Dendritic cell treated with granulocyte-macrophage colony-stimulating factor and Interleukin-4, amounts not matched to agents 40 ng/mL and 50 ng/mL, for 4 days (primary cell): ENCODE measurements around the gene RAMACL.

Source experiments
- H3K27ac Mint-ChIP-seq: one replicate; pipeline ENCODE4 v1.8.0; 2022; ENCODE audit warnings: mild to moderate bottlenecking, mixed read lengths
- H3K27me3 Mint-ChIP-seq: one replicate; pipeline ENCODE4 v1.8.0; 2022; ENCODE audit warnings: mild to moderate bottlenecking, mixed read lengths
- H3K36me3 Mint-ChIP-seq: one replicate; pipeline ENCODE4 v1.8.0; 2022; ENCODE audit warnings: low read depth, mixed read lengths
- H3K4me1 Mint-ChIP-seq: one replicate; pipeline ENCODE4 v1.8.0; 2022; ENCODE audit warnings: low read depth, mixed read lengths
- H3K4me3 Mint-ChIP-seq: one replicate; pipeline ENCODE4 v1.8.0; 2022; ENCODE audit warnings: mild to moderate bottlenecking, moderate library complexity, mixed read lengths
- H3K9me3 Mint-ChIP-seq: one replicate; pipeline ENCODE4 v1.8.0; 2022; ENCODE audit warnings: mixed read lengths
- intact Hi-C: fragments of 100-400 bp; cut with micrococcal nuclease; formaldehyde crosslinking; loops from one replicate; pipeline ENCODE4 v1.15.0; 2022

RAMACL gene

DNA sequence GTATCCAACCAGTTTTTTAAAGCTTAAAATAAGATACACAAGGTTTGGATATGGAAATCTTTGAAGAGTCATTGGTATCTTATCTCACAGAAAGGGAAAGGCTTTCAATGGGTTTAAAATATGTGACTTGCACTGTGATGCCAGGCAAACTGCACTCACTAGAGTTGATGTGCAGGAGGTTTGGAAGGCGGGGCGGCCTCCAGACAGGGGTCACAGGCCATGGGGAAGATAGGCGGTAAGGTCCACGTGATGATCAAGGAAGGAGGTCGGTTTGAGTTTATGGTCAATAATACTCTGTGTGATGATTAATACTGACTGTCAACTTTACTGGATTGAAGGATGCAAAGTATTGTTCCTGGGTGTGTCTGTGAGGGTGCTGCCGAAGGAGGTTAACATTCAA lies 9.5 kb upstream of the RAMACL start:
- no peaks in the 10 kb centered on the region for H3K36me3 Mint-ChIP-seq
- H3K9me3 Mint-ChIP-seq: no peaks in the 10 kb centered on the region
- H3K4me1 Mint-ChIP-seq: peaks cover 37% of the 10 kb centered on the region
- H3K27me3 Mint-ChIP-seq: peaks cover 7% of the 10 kb centered on the region
- H3K27ac Mint-ChIP-seq: no peak overlapping the region
- no peak overlapping the region for H3K4me3 Mint-ChIP-seq
- intact Hi-C loops: no loop called here

DNA sequence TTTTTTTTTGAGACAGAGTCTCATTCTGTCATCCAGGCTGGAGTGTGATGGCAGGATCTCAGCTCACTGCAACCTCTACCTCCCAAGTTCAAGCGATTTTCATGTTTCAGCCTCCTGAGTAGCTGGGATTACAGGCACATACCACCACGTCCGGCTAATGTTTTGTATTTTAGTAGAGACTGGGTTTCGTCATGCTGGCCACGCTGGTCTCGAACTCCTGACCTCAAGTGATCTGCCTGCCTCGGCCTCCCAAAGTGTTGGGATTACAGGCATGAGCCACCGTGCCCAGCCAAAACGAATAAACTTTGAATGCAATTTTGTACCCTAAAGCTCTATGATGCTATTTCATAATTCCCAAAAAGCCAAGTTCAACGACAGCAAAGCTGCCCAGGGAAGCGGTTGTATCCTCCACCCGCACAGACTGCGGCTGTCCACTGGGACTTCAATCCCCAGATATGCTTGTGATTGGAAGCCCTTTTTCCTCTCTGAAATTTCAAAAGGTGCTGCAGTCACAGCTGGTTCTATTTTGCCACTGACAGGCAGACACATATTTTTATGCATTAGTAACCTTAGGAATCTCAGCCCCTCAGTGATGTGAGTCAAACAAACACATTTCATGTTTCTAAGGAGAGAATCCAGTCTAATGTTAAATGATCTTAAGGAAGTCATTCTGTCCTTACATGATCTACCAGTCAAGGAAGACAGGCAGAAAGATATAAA lies 8.7 kb upstream of the RAMACL start:
- Mint-ChIP-seq H3K27me3 (peaks cover 7% of the 10 kb centered on the region), H3K27ac (no peak overlapping the region), H3K9me3 (no peaks in the 10 kb centered on the region), H3K36me3 (no peaks in the 10 kb centered on the region), H3K4me3 (no peak overlapping the region), H3K4me1 (peaks cover 40% of the 10 kb centered on the region)
- intact Hi-C loops: no loop called here

DNA sequence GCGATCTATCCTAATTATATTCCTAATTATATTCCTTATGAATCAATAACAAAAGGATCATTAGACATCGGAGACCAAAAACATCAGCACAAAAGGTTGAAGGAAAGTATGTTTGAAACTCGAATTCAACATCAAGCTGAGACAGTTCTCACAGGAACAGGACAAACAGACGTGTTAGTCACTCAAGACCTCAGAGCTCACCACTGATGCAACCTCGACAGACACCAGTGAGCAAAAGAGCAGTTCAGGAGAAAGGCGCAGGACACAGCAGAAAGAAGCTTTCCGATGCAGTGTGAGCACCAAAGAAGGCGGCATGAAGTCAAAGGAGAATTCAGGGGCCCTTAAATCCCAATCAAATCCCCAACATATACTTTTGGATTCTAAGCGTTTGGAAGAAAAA lies 6.3 kb upstream of the RAMACL start:
- Mint-ChIP-seq H3K4me3 (no peak overlapping the region), H3K9me3 (no peaks in the 10 kb centered on the region), H3K27ac (no peak overlapping the region)

DNA sequence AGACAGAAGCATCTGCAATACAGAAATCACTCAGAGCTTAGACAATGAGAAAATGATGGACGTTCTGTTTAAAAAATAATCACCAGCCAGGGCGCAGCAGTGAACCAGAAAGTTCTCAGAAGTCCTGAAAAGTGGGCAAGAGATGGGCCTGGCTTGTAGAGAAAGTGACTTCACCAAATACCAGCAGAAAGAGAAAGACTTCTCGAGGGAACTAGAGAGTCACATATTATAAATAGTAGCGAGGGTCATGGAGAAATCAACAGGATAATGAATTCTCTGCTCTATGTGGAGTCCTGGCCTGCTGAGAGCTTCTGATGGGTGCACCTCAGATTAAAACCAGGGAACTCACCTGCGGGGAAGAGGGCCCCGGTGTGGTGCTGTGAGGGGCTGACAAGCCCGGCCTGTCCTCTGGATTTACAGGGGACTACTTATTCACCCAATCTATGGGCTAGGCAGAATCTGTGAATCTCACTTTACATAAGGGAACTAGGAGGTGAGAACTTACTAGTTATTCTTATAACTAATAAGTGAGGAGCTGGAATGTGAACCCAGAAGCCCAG lies 5.6 kb upstream of the RAMACL start:
- no peak overlapping the region for H3K4me3 Mint-ChIP-seq
- no peak overlapping the region for H3K27ac Mint-ChIP-seq
- intact Hi-C loops: no loop called here
- H3K9me3 Mint-ChIP-seq: no peaks in the 10 kb centered on the region
- H3K36me3 Mint-ChIP-seq: no peaks in the 10 kb centered on the region
- peaks cover 4% of the 10 kb centered on the region for H3K27me3 Mint-ChIP-seq
- H3K4me1 Mint-ChIP-seq: peaks cover 38% of the 10 kb centered on the region

More for the DNA sequence above, 6.3 kb upstream of the RAMACL start:
- intact Hi-C loops: no loop called here
- H3K4me1 Mint-ChIP-seq: peaks cover 42% of the 10 kb centered on the region
- H3K27me3 Mint-ChIP-seq: peaks cover 7% of the 10 kb centered on the region
- H3K36me3 Mint-ChIP-seq: no peaks in the 10 kb centered on the region

DNA sequence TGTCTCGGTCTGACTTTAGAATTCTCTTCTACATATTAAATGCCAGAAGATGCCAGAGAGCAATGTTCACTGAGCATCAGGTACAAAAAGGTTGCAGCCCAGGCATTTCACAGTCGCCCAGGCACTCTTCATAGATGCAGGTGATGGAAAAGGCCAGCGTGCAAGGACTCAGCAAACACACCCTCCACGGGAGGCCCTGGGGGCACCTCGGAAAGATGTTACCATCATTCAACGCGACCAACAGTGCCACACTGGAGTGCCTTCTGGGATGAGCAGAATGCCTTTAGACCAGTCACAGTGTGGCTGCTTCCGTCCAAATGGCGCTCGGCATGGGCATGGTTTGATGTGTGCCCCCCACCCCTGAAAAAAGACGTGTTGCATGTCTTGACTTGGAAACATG lies 4.5 kb upstream of the RAMACL start:
- Mint-ChIP-seq H3K4me3 (no peak overlapping the region), H3K27ac (no peak overlapping the region), H3K36me3 (no peaks in the 10 kb centered on the region), H3K4me1 (peaks cover 34% of the 10 kb centered on the region), H3K9me3 (no peaks in the 10 kb centered on the region), H3K27me3 (no peaks in the 10 kb centered on the region)
- intact Hi-C loops: no loop called here

DNA sequence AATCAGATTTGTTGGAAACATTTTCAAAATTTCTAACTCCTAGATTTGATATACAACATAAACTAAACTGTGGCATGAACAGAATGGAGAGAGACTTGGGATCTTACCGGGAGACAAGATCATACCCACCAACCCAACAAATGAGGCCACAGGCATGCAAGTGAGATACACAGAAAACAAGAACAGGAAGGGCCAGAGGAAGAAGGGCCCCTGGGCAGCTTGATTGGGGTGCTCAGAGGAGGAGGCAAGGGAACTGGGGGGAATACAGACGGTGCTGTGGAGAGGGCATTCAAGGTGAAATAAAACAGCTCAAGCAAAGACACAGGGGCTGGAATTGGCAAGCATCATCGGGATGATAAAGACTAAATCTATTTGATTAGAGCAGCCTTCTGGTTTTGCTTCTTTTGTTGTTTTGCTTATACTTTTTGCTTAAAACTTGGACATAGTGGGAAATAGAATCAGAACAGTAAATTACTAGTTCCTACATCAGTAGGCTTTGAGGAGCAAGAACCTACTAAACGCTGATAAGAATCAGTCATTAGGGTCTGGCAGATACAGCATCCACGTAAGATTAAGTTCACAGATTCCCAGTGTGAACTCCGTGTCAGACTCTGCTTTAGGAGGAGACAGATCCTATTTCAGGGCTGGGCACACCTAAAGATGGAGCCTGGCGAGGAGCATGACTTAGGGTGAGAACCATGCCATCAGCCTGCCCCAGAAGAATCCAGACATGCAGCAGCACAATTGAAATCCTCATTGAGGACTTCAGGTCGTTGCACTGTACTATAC lies 3.5 kb upstream of the RAMACL start:
- H3K9me3 Mint-ChIP-seq: no peaks in the 10 kb centered on the region
- intact Hi-C loops: no loop called here
- no peak overlapping the region for H3K27ac Mint-ChIP-seq
- H3K36me3 Mint-ChIP-seq: no peaks in the 10 kb centered on the region
- no peaks in the 10 kb centered on the region for H3K27me3 Mint-ChIP-seq
- H3K4me1 Mint-ChIP-seq: peaks cover 34% of the 10 kb centered on the region
- H3K4me3 Mint-ChIP-seq: no peak overlapping the region

DNA sequence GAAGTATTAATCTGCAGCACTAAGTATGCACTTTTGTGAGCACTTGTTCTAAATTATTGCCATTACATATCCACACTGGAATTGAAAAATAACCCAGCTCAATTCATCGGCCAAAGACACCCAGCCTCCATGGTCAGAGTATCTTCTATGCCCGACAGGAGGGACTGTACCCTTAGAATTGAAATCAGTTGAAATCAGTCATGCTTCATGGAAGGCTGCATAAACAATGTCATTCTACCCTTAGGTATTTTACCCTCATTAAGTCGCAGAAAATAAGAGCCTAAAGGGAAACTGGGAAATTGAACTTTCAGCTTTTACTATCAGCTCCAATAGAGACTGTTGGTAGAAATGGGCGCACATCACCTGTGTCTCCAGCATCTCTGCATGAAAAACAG lies 2.9 kb upstream of the RAMACL start:
- no peak overlapping the region for H3K4me3 Mint-ChIP-seq
- no peaks in the 10 kb centered on the region for H3K36me3 Mint-ChIP-seq
- peaks cover 35% of the 10 kb centered on the region for H3K4me1 Mint-ChIP-seq
- H3K27ac Mint-ChIP-seq: peak overlapping the region; percentile 28
- no peaks in the 10 kb centered on the region for H3K27me3 Mint-ChIP-seq
- intact Hi-C loops: no loop called here
- H3K9me3 Mint-ChIP-seq: no peaks in the 10 kb centered on the region

DNA sequence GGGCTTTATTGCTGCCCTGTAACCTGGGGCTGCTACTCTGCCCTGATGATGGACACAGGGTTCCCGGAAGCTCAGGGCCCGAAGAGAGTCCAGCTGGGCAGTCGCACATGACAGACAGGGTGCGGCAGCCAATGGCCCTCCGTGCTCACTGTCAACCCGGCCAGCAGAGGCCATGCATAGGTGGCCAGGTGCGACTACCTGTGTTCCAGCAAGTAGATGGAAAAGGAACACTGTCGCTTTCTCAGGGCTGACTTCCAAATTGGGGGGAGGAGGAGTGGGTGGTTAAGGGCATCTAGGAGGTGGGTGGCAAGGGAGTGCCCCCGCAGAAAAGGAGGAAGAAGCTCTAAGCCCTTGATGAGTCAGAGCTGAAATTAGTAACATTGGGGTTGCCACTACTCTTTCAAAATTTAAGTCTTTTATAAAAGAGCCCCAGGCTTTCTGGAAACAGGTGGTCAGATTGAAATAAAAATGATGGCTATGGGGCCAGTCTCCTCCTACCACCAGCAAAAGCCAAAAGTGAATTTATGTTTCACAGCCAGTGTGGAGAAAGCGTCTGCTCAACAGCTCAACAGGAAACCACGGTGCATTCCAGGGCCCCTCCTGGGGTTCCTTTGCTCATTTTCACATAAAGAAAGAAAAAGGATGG lies 2.3 kb upstream of the RAMACL start:
- Mint-ChIP-seq H3K36me3 (no peaks in the 10 kb centered on the region), H3K4me3 (no peak overlapping the region), H3K4me1 (peaks cover 40% of the 10 kb centered on the region), H3K9me3 (no peaks in the 10 kb centered on the region), H3K27ac (peak overlapping the region; percentile 28), H3K27me3 (no peaks in the 10 kb centered on the region)
- intact Hi-C loops: no loop called here

DNA sequence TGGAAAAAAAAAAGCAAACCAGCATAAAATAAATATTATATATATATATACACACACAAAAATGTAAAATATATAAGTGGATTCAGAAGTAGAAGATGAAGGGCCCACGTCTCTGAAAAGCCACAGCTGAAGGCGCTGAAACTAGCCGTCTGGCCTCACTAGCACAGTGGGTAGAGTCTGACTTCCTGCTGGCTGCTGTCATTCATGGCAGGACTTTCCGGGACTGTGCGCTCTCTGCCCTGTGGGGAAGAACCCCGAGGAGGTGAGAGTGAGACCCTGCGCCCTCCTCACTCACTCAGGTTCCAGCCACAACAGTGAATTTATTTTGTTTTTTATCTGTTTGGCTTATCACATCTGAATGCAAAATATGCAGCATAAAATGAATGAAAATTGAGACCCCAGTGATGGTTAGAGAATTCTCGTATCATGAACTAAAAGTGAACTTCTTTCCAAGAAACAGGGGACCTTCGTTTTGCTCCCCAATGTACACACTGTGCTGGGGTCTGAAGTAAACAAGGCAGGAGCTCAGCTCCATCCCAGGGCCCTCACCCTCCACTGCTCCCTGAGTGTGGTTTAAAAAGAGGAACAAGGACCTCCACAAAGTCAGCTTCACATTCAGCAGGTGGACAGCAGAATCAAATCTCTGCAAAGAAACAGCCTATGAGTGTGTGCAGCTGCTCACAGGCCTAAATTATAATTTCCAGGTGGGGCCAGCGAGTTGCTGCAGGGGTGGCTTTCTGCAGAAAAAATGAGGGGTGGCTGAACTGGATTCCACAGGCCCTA lies 1.3 kb upstream of the RAMACL start:
- Mint-ChIP-seq H3K36me3 (no peaks in the 10 kb centered on the region), H3K4me3 (no peak overlapping the region), H3K9me3 (no peaks in the 10 kb centered on the region), H3K27ac (peak overlapping the region; percentile 28), H3K27me3 (no peaks in the 10 kb centered on the region), H3K4me1 (peaks cover 44% of the 10 kb centered on the region)
- intact Hi-C loops: no loop called here

DNA sequence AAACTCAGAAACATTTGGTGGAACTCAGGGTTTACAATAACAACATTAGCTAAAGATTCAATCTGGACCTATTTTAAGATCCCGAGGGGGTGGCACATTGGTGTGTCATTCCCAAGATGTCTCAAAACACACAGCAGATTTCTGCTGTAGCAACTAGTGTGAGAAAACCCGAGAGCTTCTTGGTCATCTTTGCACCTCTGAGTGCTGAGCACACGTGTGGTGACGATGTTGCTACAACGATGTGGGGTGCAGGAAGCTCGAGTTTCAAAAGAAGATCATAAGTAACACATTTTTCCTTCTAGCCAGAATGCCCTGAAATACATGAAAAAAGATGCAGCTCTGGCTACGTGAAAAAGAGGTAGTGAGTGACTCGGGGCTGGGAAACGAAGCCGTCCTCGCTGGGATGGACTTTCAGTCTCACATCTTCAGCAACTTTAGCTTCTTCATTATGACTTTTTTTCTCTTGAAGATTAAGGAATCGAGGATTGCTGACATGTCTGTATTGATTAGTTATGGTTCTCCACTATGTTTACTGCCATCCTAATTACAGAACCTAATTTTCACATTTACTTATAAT lies 1.5 kb downstream of the RAMACL start:
- intact Hi-C loops: no loop called here

DNA sequence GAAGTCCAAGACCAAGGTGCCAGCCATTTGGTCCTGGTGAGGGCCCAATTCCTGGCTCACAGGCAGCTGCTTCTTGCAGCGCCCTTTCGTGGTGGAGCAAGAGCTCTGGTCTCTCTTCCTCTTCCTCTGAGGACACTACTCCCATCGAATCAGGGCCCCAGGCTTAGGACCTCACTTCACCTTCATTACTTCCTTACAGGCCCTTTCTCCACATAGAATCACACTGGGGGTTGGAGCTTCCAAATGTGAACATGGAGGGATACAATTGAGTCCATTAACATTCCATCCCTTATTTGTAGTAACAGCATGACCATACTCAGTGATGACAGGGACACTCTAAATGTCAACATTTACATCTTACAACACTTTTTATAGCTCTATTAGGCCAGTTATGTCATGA lies 2.3 kb downstream of the RAMACL start:
- Mint-ChIP-seq H3K27me3 (no peaks in the 10 kb centered on the region), H3K36me3 (no peaks in the 10 kb centered on the region), H3K4me3 (no peak overlapping the region), H3K9me3 (no peaks in the 10 kb centered on the region), H3K27ac (no peak overlapping the region), H3K4me1 (peaks cover 29% of the 10 kb centered on the region)
- intact Hi-C loops: no loop called here

More for the DNA sequence above, 1.5 kb downstream of the RAMACL start:
- Mint-ChIP-seq H3K36me3 (no peaks in the 10 kb centered on the region), H3K4me1 (peaks cover 37% of the 10 kb centered on the region), H3K27ac (no peak overlapping the region), H3K4me3 (no peak overlapping the region), H3K27me3 (no peaks in the 10 kb centered on the region), H3K9me3 (no peaks in the 10 kb centered on the region)

DNA sequence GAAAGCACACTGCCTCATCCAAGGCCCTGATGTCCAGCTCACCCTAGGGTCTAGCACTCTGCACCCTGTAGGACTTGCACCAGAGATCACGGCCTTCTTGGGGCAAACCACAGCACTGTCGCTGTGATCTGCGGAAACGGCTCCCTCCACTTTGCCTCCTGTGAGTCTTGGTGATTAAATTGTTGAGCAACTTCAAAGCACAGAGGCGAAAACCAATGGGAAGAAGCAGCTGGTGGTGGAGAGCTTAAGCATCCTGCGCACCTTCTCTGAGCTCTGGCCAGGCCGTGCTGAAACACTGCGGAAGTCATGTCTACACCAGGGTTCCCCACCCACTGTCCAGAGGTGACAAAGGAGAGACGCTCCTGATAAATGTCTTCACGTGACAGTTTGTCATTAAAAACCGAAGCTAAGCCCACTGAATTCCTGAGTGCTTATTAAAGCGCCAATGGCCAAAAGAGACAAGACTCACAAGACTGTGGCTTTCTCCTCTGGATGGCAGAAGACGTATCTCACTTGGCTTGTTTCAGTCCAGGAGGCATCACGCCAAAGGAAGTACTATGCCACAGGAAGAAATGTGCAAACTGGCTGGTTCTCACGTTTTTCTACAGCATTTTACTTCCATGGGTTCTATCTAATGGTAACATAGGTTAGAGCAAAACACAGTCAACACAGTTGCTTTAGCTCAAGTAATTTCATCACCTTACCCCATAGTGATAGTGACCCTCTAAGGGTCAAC lies 3.1 kb downstream of the RAMACL start:
- Mint-ChIP-seq H3K4me1 (peaks cover 21% of the 10 kb centered on the region), H3K36me3 (no peaks in the 10 kb centered on the region), H3K9me3 (no peaks in the 10 kb centered on the region), H3K27ac (no peak overlapping the region), H3K4me3 (no peak overlapping the region), H3K27me3 (no peaks in the 10 kb centered on the region)
- intact Hi-C loops: no loop called here

DNA sequence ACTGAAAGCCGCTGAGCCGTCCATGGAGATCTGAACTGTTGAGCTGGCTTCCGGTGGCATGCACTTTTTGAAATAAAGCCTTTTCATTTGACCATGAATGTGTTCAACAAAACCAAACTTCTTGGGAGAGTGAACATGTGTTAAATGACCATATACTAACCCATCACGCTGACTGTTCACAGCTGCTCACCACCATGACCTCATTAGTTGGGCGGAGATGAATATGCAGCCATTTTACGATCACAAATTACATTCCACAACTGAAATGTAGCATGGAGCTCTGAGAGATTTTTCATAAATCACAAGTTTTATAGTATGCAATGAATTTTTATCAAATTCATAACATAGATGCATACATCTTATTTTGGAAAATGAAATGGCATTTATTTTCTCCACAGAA lies 4.2 kb downstream of the RAMACL start:
- Mint-ChIP-seq H3K4me3 (no peak overlapping the region), H3K4me1 (peaks cover 13% of the 10 kb centered on the region), H3K9me3 (peaks cover 7% of the 10 kb centered on the region), H3K36me3 (no peaks in the 10 kb centered on the region), H3K27ac (peak overlapping the region; percentile 48), H3K27me3 (no peaks in the 10 kb centered on the region)
- intact Hi-C loops: no loop called here
